ENCODE data around the gene SBNO1.
"Not testable (repeated sequence)": the region's sequence is repeated elsewhere in the genome, so short reads cannot be mapped to it uniquely, and the experiment has no call there.

SBNO1 gene

GRCh38 chr12:123364532-123365024 lies at the start of gene SBNO1:
TSS of gene SBNO1 (minus strand) at chr12:123364847. CDS start at chr12:123350441, 14,406 bp downstream.
- peak; percentile 95 for DNase-seq

- no peak for DNase-seq
Measured at GRCh38 chr12:123410041-123410412, 45.4 kb upstream of the SBNO1 start.

GRCh38 chr12:123409284-123410040 lies 44.8 kb upstream of the SBNO1 start:
- not testable (repeated sequence) for DNase-seq

GRCh38 chr12:123408619-123409018 lies 44.0 kb upstream of the SBNO1 start:
- not testable (repeated sequence) for DNase-seq

- DNase-seq = not testable (repeated sequence)
Measured at GRCh38 chr12:123407934-123408333, 43.3 kb upstream of the SBNO1 start.

- not testable (repeated sequence) for DNase-seq
Measured at GRCh38 chr12:123407269-123407668, 42.6 kb upstream of the SBNO1 start.

GRCh38 chr12:123404581-123404980 lies 39.9 kb upstream of the SBNO1 start:
- no peak for DNase-seq

- no peak for DNase-seq
Measured at GRCh38 chr12:123401753-123402683, 37.4 kb upstream of the SBNO1 start.

- DNase-seq = no peak
Measured at GRCh38 chr12:123399255-123399617, 34.6 kb upstream of the SBNO1 start.

- DNase-seq = no peak
Measured at GRCh38 chr12:123398550-123399254, 34.1 kb upstream of the SBNO1 start.

GRCh38 chr12:123398177-123398549 lies 33.5 kb upstream of the SBNO1 start:
- no peak for DNase-seq

- no peak for DNase-seq
Measured at GRCh38 chr12:123397400-123397799, 32.8 kb upstream of the SBNO1 start.

- no peak for DNase-seq
Measured at GRCh38 chr12:123396954-123397353, 32.3 kb upstream of the SBNO1 start.

- DNase-seq = no peak
Measured at GRCh38 chr12:123396543-123396942, 31.9 kb upstream of the SBNO1 start.

- no peak for DNase-seq
Measured at GRCh38 chr12:123395236-123395635, 30.6 kb upstream of the SBNO1 start.

GRCh38 chr12:123393747-123394146 lies 29.1 kb upstream of the SBNO1 start:
- no peak for DNase-seq

GRCh38 chr12:123391546-123392343 lies 27.1 kb upstream of the SBNO1 start:
- DNase-seq = no peak

GRCh38 chr12:123390498-123391426 lies 26.1 kb upstream of the SBNO1 start:
- DNase-seq = no peak

GRCh38 chr12:123389560-123390351 lies 25.1 kb upstream of the SBNO1 start:
- DNase-seq = no peak

- no peak for DNase-seq
Measured at GRCh38 chr12:123388951-123389559, 24.4 kb upstream of the SBNO1 start.

All from NCI-H2227 treated with DMSO at 0.1 percent for 48 hours (cell line).